MM.1S (cell line): ENCODE measurements around the gene UBLCP1.

Experiments
- DNase-seq: peaks from one replicate; pipeline ENCODE4 v3.0.0-alpha.2; 2015
- H2AFZ ChIP-seq: fragments of 300-600 bp; sonication (generic); 2 replicates; pipeline ENCODE4 v1.6.0; 2016; ENCODE audit warnings: antibody characterized with exemption, low read length
- H3F3A ChIP-seq: fragments of 300-600 bp; sonication (generic); 2 replicates; pipeline ENCODE4 v1.6.1; 2016; ENCODE audit warnings: mild to moderate bottlenecking, antibody characterized with exemption, low read length, moderate library complexity, mixed read lengths; ENCODE audit not compliant: insufficient read depth
- H3K27ac ChIP-seq: fragments of 300-600 bp; sonication (generic); 2 replicates; pipeline ENCODE4 v1.5.1; 2016; ENCODE audit warnings: mild to moderate bottlenecking, low read length
- H3K27me3 ChIP-seq: fragments of 300-600 bp; sonication (generic); replicated peaks from 2 replicates; pipeline ENCODE4 v1.6.0; 2016; ENCODE audit warnings: low read length; ENCODE audit not compliant: insufficient read depth
- H3K36me3 ChIP-seq: fragments of 300-600 bp; sonication (generic); replicated peaks from 2 replicates; pipeline ENCODE4 v1.6.1; 2016; ENCODE audit warnings: mild to moderate bottlenecking, low read length, mixed read lengths; ENCODE audit not compliant: insufficient read depth
- H3K4me1 ChIP-seq: fragments of 300-600 bp; sonication (generic); 2 replicates; pipeline ENCODE4 v1.6.1; 2016; ENCODE audit warnings: low read length, mixed read lengths
- H3K4me2 ChIP-seq: fragments of 300-600 bp; sonication (generic); 2 replicates; pipeline ENCODE4 v1.6.0; 2016; ENCODE audit warnings: low read depth, low read length
- H3K4me3 ChIP-seq: fragments of 300-600 bp; sonication (generic); 2 replicates; pipeline ENCODE4 v1.5.1; 2016; ENCODE audit warnings: low read length, mixed read lengths
- H3K79me2 ChIP-seq: fragments of 300-600 bp; sonication (generic); 2 replicates; pipeline ENCODE4 v1.6.1; 2016; ENCODE audit warnings: mixed run types, low read length, mixed read lengths
- H3K9ac ChIP-seq: fragments of 300-600 bp; sonication (generic); 2 replicates; pipeline ENCODE4 v1.6.1; 2016; ENCODE audit warnings: low read length, mixed read lengths
- H3K9me2 ChIP-seq: fragments of 300-600 bp; sonication (generic); replicated peaks from 2 replicates; pipeline ENCODE4 v1.6.1; 2016; ENCODE audit warnings: mild to moderate bottlenecking, low read length, mixed read lengths; ENCODE audit not compliant: insufficient read depth
- H3K9me3 ChIP-seq: fragments of 300-600 bp; sonication (generic); replicated peaks from 2 replicates; pipeline ENCODE4 v1.6.1; 2016; ENCODE audit warnings: mild to moderate bottlenecking, low read length, mixed read lengths; ENCODE audit not compliant: insufficient read depth
- H4K20me1 ChIP-seq: fragments of 300-600 bp; sonication (generic); 2 replicates; pipeline ENCODE4 v1.6.1; 2016; ENCODE audit warnings: mild to moderate bottlenecking, low read length, moderate library complexity, mixed read lengths; ENCODE audit not compliant: insufficient read depth
- CTCF ChIP-seq: fragments of 300-600 bp; sonication (generic); IDR thresholded peaks from 2 replicates; pipeline ENCODE4 v1.5.1; 2016; ENCODE audit warnings: antibody characterized with exemption, low read length, mixed read lengths
- EZH2 ChIP-seq: fragments of 300-600 bp; sonication (generic); optimal IDR thresholded peaks from 2 replicates; pipeline ENCODE3; 2017; ENCODE audit warnings: low read depth, mild to moderate bottlenecking, antibody characterized with exemption, low read length, mixed read lengths
- EZH2phosphoT487 ChIP-seq: fragments of 300-600 bp; sonication (generic); IDR thresholded peaks from 2 replicates; pipeline ENCODE4 v1.6.1; 2018; ENCODE audit warnings: antibody characterized with exemption, low read length

UBLCP1 gene

GRCh38 chr5:159331093-159331973 is 68.2 kb downstream of the UBLCP1 start:
- Histone ChIP-seq H3K9me2 (no peaks in the 10 kb centered on the region), H3K4me3 (peak overlapping the region; percentile 82), H3K79me2 (no peaks in the 10 kb centered on the region), H3K27ac (peak overlapping the region; percentile 50; the same call in 1 of the 2 replicates), H3K9ac (peak overlapping the region; percentile 88), H3K4me2 (peak overlapping the region; percentile 87), H2AFZ (peak overlapping the region; percentile 99), H3F3A (no peaks in the 10 kb centered on the region), H4K20me1 (no peaks in the 10 kb centered on the region), H3K9me3 (no peaks in the 10 kb centered on the region), H3K27me3 (no peaks in the 10 kb centered on the region), H3K36me3 (no peaks in the 10 kb centered on the region), H3K4me1 (peaks cover 11% of the 10 kb centered on the region)
- TF ChIP-seq EZH2 (no peak), EZH2phosphoT487 (no peak), CTCF (peak; percentile 82)
- peak; percentile 68 for DNase-seq

GRCh38 chr5:159332800-159333544 is 69.9 kb downstream of the UBLCP1 start:
- no peak for DNase-seq
- H3K27ac ChIP-seq = no peak overlapping the region
- no peaks in the 10 kb centered on the region for H4K20me1 ChIP-seq
- peaks cover 27% of the 10 kb centered on the region for H3K4me1 ChIP-seq
- no peak for TF ChIP-seq EZH2phosphoT487
- TF ChIP-seq EZH2 = no peak
- TF ChIP-seq CTCF = no peak
- H3K4me3 ChIP-seq = no peak overlapping the region
- no peak overlapping the region for H2AFZ ChIP-seq
- H3K9me2 ChIP-seq = no peaks in the 10 kb centered on the region
- H3K9ac ChIP-seq = no peak overlapping the region
- no peaks in the 10 kb centered on the region for H3K9me3 ChIP-seq
- peaks cover 12% of the 10 kb centered on the region for H3F3A ChIP-seq
- no peaks in the 10 kb centered on the region for H3K27me3 ChIP-seq
- no peaks in the 10 kb centered on the region for H3K36me3 ChIP-seq
- no peaks in the 10 kb centered on the region for H3K79me2 ChIP-seq
- no peak overlapping the region for H3K4me2 ChIP-seq

DNA sequence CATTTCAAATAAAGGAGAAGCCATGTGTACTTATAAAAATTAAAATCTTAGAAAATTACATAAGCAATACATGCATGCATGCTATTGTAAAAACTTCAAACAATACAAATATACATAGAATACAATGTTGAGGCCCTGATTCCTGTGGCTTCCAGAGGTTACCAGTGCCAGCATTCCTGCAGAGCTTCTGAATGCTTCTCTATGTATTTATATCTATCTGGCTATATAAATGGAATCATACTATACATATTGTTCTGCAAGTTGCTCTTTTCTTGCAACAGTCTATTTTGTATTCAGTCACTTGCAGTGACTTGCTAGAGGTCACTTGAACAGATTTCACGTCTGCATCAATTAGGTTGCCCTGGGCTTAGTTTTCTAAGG is 70.4 kb downstream of the UBLCP1 start:
- no peaks in the 10 kb centered on the region for H3K27me3 ChIP-seq
- H3K4me1 ChIP-seq = peaks cover 33% of the 10 kb centered on the region
- DNase-seq = no peak
- TF ChIP-seq EZH2 (no peak), EZH2phosphoT487 (no peak), CTCF (no peak)
- no peaks in the 10 kb centered on the region for H3K36me3 ChIP-seq
- H3K9me2 ChIP-seq = no peaks in the 10 kb centered on the region
- H2AFZ ChIP-seq = no peak overlapping the region
- no peaks in the 10 kb centered on the region for H3K9me3 ChIP-seq
- peaks cover 18% of the 10 kb centered on the region for H3F3A ChIP-seq
- no peak overlapping the region for H3K4me2 ChIP-seq
- no peak overlapping the region for H3K4me3 ChIP-seq
- no peaks in the 10 kb centered on the region for H3K79me2 ChIP-seq
- no peak overlapping the region for H3K9ac ChIP-seq
- H4K20me1 ChIP-seq = no peaks in the 10 kb centered on the region
- no peak overlapping the region for H3K27ac ChIP-seq
